ENCODE measurements around the gene MAPK12.

MAPK12 gene

GRCh38 chr22:50218153-50218995, 43.1 kb downstream of the MAPK12 start:
- H3K4me3 ChIP-seq (ENCODE audit: low read depth, low read length) = no peak overlapping the region
- no peak for TF ChIP-seq CTCF (IDR thresholded peaks at IDR 0.05; ENCODE audit: low read depth, low read length)
- no peak for DNase-seq (ENCODE audit: low read depth, low spot score)
- in situ Hi-C loops (cut with HindIII; ENCODE audit: low sequenced_read_pairs) = no loop called here

GRCh38 chr22:50217543-50218152, 43.8 kb downstream of the MAPK12 start:
- in situ Hi-C loops (cut with HindIII; ENCODE audit: low sequenced_read_pairs) = no loop called here
- no peak overlapping the region for H3K4me3 ChIP-seq (ENCODE audit: low read depth, low read length)
- TF ChIP-seq CTCF (IDR thresholded peaks at IDR 0.05; ENCODE audit: low read depth, low read length) = no peak
- DNase-seq (ENCODE audit: low read depth, low spot score) = no peak

GRCh38 chr22:50216684-50217520, 44.6 kb downstream of the MAPK12 start:
- no peak overlapping the region for H3K4me3 ChIP-seq (ENCODE audit: low read depth, low read length)
- in situ Hi-C loops (cut with HindIII; ENCODE audit: low sequenced_read_pairs) = no loop called here
- no peak for DNase-seq (ENCODE audit: low read depth, low spot score)
- TF ChIP-seq CTCF (IDR thresholded peaks at IDR 0.05; ENCODE audit: low read depth, low read length) = no peak

- no peak for TF ChIP-seq CTCF (IDR thresholded peaks at IDR 0.05; ENCODE audit: low read depth, low read length)
- in situ Hi-C loops (cut with HindIII; ENCODE audit: low sequenced_read_pairs) = no loop called here
- H3K4me3 ChIP-seq (ENCODE audit: low read depth, low read length) = no peak overlapping the region
- DNase-seq (ENCODE audit: low read depth, low spot score) = no peak
These were observed 45.3 kb downstream of the MAPK12 start for GRCh38 chr22:50216055-50216683.

- in situ Hi-C loops (cut with HindIII; ENCODE audit: low sequenced_read_pairs) = no loop called here
- no peak overlapping the region for H3K4me3 ChIP-seq (ENCODE audit: low read depth, low read length)
- DNase-seq (ENCODE audit: low read depth, low spot score) = no peak
- no peak for TF ChIP-seq CTCF (IDR thresholded peaks at IDR 0.05; ENCODE audit: low read depth, low read length)
These were observed 46.0 kb downstream of the MAPK12 start for GRCh38 chr22:50215297-50216054.

Measured in astrocyte of the spinal cord (primary cell).